Measurements from ENCODE around the gene GPR32.
A peak's percentile ranks its signal among the peaks of the same experiment; 100 is the strongest.
"Not testable (repeated sequence)": the region's sequence is repeated elsewhere in the genome, so short reads cannot be mapped to it uniquely, and the experiment has no call there.

The GPR32 gene

GRCh38 chr19:50770164-50770563 is at the start of gene GPR32:
TSS of gene GPR32 (plus strand) at chr19:50770464. CDS start at chr19:50770601, 137 bp downstream.
- not testable (repeated sequence) for DNase-seq (ENCODE audit: low read depth)

GRCh38 chr19:50720921-50721381 is 49.3 kb upstream of the GPR32 start:
- DNase-seq (ENCODE audit: low read depth), result no peak

GRCh38 chr19:50721441-50722137 is 48.7 kb upstream of the GPR32 start:
- no peak for DNase-seq (ENCODE audit: low read depth)

GRCh38 chr19:50722201-50723013 is 47.9 kb upstream of the GPR32 start:
- DNase-seq (ENCODE audit: low read depth), result no peak

GRCh38 chr19:50723069-50723468 is 47.2 kb upstream of the GPR32 start, which contains the start of gene CLEC11A:
TSS of gene CLEC11A (plus strand) at chr19:50723364. CDS start at chr19:50723526, 162 bp downstream.
- no peak for DNase-seq (ENCODE audit: low read depth)

- DNase-seq (ENCODE audit: low read depth), result no peak
These were observed 46.3 kb upstream of the GPR32 start for GRCh38 chr19:50723735-50724521.

DNA sequence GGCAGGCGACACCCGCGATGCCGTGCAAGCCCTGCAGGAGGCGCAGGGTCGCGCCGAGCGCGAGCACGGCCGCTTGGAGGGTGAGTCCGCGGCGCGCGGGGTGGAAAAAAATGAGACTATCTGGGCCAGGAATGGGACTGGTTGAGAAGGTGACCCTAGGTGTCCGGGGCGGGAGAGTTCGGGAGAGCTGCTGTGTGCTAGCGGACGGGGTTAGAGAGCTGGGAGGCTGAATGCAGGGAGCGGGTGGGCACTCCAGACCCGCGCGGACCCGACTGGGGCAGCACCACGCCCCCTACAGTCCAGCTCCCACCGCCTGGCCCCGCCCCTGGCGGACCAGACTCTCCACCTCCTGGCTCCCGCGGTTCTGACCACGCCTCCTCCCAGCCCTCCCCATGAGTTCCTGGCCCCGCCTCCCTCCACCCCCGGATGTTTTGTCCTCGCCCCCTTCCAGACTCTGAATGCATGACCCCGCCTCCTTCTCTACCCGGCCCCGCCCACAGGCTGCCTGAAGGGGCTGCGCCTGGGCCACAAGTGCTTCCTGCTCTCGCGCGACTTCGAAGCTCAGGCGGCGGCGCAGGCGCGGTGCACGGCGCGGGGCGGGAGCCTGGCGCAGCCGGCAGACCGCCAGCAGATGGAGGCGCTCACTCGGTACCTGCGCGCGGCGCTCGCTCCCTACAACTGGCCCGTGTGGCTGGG is 45.6 kb upstream of the GPR32 start:
- peak; percentile 89 for DNase-seq (ENCODE audit: low read depth)

DNA sequence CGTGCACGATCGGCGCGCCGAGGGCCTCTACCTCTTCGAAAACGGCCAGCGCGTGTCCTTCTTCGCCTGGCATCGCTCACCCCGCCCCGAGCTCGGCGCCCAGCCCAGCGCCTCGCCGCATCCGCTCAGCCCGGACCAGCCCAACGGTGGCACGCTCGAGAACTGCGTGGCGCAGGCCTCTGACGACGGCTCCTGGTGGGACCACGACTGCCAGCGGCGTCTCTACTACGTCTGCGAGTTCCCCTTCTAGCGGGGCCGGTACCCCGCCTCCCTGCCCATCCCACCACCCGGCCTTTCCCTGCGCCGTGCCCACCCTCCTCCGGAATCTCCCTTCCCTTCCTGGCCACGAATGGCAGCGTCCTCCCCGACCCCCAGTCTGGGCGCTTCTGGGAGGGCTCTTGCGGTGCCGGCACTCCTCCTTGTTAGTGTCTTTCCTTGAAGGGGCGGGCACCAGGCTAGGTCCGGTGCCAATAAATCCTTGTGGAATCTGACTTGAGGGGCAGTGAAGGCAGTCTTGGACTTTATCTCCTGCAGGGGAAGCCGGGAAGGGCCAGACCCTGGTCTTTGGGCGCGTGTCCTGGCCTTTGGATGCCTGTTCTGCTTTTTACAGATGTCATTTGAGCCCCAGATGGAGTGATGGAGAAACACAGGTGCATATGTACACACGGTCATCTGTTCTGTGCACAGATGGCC is 44.9 kb upstream of the GPR32 start:
- no peak for DNase-seq (ENCODE audit: low read depth)

GRCh38 chr19:50725911-50726230 is 44.4 kb upstream of the GPR32 start:
- DNase-seq (ENCODE audit: low read depth), result no peak

DNA sequence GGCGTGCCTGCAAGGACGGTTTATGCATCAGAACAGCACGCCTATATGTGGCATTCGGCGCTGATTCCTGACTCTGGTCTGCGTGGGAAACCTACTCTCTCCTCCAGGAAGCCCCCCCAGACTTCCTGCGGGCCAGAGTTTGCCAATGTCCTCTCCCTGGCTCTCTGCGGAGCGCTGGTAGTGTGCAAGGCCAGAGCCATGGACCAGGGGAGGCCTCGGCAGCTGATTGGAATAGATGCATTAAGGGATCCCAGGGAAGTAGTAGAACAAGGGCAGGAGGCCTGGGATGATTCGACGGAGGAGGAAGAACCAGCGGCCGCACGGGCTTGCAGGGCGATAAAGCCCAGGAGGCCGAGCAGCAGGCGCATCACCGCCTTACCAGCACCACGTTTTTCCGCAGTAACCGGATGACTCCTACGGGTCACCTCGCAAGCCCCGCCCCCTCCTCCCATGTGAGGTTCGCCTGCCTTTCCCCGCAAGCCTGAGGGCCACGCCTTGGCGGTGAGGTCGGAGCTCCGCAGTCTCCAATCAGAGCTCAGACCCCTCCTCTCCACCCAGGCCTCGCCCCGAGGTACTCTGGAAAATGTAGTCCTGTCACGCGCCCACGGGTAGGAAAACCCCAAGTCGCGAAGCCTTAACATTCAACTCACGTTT is 42.1 kb upstream of the GPR32 start:
- peak; percentile 74 for DNase-seq (ENCODE audit: low read depth)

- no peak for DNase-seq (ENCODE audit: low read depth)
These were observed 40.4 kb upstream of the GPR32 start for GRCh38 chr19:50729894-50730293.

DNA sequence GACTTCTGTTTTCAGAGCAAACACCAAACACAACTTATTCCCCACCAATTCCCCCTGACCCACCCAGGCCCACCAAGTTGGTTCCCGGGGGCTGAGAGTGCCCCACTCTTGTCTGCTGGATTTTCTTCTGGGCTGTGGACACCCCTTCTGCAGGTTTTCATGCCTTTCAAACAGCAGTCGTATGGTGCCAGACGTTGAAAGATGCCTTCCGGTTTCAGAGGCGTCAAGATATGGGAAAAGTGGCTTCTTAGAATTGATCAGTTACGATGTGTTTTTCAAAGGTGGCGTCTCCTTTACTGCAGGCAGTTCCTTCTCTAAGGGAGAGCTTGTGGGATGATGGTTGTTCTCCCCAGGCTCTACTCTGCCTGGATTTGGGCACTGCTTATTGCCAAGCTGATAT is 34.4 kb upstream of the GPR32 start:
- no peak for DNase-seq (ENCODE audit: low read depth)

DNA sequence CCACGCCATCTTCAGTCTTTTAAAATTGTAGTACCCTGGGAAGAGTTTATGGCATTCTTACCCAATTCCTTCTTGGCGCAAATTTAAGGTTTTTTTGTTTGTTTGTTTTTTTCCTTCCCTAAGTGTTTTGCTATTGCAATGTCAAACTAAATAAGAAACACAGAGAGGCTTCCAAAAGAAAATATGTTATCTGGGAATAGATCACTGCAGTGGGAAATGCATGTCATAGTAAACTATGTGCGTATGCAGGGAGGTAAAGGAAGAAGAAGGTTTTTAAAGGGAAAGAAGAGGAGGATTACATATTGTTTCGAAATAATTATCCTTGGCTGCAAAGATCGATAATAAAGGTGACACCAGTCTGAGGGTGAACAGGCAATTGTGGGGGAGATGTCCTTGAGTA is 33.9 kb upstream of the GPR32 start:
- no peak for DNase-seq (ENCODE audit: low read depth)

- DNase-seq (ENCODE audit: low read depth), result no peak
These were observed 30.9 kb upstream of the GPR32 start for GRCh38 chr19:50739132-50739913.

GRCh38 chr19:50739914-50740426 is 30.3 kb upstream of the GPR32 start:
- no peak for DNase-seq (ENCODE audit: low read depth)

DNA sequence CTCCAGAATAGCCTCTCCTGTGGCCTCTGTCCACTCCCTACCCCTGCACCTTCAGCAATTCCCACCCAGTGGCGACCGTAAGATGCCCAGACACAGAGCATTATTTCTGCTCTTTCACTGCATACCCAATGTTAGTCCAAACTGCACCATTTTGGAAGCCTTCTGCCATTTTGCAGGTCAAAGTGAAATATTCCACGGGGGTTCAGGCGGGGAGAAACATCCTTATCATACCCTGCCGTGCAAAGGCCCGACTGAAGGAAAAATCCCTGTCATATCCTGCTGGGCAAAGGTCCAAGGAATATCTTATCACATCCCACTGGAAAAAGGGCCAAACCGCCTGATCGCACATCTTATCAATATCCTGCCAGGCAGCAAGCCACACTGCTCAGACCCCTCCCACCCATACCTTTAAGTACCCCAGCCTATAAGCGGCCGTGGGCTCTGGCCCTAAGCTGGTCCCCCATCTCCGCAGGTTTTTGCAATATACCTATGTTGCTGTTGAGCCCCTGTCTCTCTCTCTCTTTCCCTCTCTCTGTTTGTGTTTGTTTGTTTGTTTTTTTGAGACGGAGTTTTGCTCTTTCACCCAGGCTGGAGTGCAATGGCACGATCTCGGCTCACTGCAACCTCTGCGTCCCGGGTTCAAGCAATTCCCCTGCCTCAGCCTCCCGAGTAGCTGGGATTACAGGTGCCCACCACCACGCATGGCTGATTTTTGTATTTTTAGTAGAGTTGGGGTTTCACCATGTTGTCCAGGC is 28.9 kb upstream of the GPR32 start:
- DNase-seq (ENCODE audit: low read depth), result no peak

- no peak for DNase-seq (ENCODE audit: low read depth)
These were observed 26.7 kb upstream of the GPR32 start for GRCh38 chr19:50743537-50743936.

GRCh38 chr19:50745221-50745620 is 25.0 kb upstream of the GPR32 start:
- DNase-seq (ENCODE audit: low read depth), result no peak

- DNase-seq (ENCODE audit: low read depth), result not testable (repeated sequence)
These were observed 23.1 kb upstream of the GPR32 start for GRCh38 chr19:50747141-50747540.
